GM12874 (cell line): ENCODE measurements around the gene PIPOX.

Experiments
- CTCF ChIP-seq: IDR thresholded peaks from 2 replicates; pipeline ENCODE4 v1.5.1; 2011; ENCODE audit warnings: low read depth, mild to moderate bottlenecking, control low read depth, low read length, moderate library complexity; ENCODE audit not compliant: insufficient read depth

PIPOX gene

DNA sequence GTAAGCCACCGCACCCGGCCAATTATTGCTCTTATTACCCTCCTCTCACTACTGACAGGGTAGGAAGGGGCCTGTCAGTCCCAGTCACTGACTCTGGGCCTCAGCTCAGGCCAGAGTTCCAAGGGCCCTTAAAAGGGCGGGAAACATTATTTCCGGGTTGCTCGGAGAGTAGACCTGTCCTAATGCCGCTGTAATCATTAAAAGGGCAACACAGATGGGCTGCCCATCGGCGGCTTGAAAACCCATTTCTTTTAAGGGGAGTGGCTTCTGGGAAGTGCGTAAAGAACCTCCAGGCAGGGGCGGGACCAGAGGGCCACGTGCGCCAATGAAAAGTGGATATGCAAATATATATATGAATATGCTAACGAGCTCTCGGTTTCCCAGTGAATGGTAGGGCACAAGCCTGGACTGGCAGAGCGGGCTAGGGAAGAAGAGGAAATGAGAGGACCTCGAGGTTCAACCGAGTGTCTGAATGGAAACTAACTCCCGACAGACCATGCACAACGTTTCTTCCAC lies 26.6 kb downstream of the PIPOX start:
- TF ChIP-seq CTCF = no peak

DNA sequence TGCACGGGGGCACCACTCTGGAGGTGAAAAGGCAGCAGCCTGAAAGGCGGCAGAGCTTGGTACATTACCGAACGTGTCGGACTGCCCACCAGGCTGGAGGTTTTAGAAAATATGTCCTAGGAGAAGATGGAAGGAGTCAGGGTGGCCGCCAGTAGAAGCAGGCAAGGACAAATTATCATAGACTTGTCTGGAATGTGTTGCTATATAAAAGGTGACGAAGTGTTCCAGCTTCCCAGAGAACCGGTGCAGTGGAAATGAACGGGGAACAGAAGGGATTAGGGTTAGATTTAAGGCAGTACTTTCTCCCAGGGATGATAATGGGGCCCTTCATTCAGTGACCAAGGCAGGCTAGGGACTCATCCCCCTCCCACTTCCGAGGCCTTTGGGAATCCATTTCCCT lies 27.4 kb downstream of the PIPOX start:
- TF ChIP-seq CTCF = no peak

DNA sequence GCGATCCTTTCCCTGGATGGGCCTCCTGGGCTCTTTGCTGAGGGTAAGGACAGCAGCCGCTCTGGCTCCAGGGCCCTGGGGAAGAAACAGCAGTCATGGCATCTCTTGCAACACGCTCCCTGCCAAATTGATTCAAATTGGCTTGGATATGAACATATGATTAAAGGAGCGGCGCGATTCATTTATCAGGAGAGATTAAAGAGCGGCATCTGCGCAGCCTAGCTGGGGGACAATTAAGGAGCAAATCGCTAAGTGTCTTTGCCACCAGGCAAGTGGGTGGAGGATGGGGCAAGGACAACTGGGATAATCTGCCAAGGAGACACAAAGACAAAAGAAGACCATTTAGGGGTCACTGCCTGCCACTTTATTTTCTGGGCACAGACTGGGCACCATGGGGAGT lies 27.8 kb downstream of the PIPOX start:
- no peak for TF ChIP-seq CTCF

DNA sequence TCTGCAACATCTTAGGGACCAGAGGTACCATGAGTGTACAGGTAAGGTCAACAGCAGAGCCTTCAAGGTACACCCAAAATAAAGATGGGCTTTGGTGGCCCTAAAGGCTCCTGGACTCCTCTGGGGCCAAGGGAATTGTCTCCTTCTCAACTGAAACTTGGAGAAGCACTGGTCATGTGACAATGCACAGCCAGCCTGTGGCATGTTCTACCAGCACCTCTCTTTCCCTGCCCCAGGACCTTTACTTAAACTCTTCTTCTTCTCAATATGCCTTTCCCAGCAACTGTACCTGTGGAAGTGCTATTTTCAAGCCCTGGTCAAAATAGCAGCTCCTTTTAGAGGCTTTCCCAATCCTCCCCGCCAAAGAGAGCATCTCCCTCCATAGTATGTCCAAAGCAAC lies 28.4 kb downstream of the PIPOX start:
- no peak for TF ChIP-seq CTCF

- no peak for TF ChIP-seq CTCF
These were observed 30.1 kb downstream of the PIPOX start for GRCh38 chr17:29073045-29073444.

GRCh38 chr17:29073520-29073919 lies 30.6 kb downstream of the PIPOX start:
- TF ChIP-seq CTCF = no peak

- TF ChIP-seq CTCF = no peak
These were observed 31.5 kb downstream of the PIPOX start for GRCh38 chr17:29074488-29074887.

DNA sequence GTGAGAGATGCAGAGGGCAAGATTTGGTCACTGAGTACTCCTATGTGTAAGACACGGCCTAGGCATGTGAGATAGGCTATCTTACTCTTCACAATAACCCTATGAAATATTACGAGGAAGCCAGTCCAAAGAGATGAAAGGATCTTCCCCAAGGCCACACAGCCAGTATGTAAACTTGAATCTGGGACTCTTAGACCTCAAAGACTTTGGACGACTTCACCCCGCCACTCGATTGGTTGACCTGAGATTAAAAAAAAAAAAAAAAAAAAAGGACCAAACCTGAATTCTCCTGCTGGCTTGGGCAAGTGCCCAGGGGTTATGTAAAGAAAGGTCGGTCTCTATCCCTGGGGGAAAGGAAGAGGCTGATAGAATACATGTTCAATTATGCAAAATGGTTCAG lies 33.1 kb downstream of the PIPOX start:
- TF ChIP-seq CTCF = no peak
